ENCODE measurements around the gene RNF39.
"Not testable (repeated sequence)": the region's sequence is repeated elsewhere in the genome, so short reads cannot be mapped to it uniquely, and the experiment has no call there.

Gene RNF39

DNA sequence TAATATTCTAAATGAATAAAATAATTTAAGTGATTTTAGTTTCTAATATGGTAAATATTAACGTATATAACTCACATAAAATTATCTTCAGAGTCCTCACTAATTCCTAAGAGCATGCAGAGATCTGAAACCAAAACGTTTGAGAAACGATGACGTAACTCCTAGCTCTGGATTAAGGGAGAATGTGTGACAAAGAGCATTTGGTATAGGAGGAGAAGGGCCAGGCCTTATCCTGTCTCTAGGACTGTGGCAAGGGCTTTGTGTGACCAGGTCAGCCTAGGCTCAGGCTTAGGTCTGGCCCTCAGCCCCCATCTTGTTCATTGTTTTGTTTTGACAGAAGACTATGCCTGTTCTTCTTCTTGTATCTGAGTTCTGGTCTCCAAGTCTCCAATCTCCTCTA is 33.7 kb downstream of the RNF39 start:
- H3K4me3 ChIP-seq (replicated peaks; ENCODE audit: low read depth, low read length), result no peak overlapping the region
- no peak for DNase-seq (ENCODE audit: low read depth)
- TF ChIP-seq, protein P1, sequence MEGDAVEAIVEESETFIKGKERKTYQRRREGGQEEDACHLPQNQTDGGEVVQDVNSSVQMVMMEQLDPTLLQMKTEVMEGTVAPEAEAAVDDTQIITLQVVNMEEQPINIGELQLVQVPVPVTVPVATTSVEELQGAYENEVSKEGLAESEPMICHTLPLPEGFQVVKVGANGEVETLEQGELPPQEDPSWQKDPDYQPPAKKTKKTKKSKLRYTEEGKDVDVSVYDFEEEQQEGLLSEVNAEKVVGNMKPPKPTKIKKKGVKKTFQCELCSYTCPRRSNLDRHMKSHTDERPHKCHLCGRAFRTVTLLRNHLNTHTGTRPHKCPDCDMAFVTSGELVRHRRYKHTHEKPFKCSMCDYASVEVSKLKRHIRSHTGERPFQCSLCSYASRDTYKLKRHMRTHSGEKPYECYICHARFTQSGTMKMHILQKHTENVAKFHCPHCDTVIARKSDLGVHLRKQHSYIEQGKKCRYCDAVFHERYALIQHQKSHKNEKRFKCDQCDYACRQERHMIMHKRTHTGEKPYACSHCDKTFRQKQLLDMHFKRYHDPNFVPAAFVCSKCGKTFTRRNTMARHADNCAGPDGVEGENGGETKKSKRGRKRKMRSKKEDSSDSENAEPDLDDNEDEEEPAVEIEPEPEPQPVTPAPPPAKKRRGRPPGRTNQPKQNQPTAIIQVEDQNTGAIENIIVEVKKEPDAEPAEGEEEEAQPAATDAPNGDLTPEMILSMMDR (IDR thresholded peaks at IDR 0.05; ENCODE audit: low read length, missing control alignments), result no peak

DNA sequence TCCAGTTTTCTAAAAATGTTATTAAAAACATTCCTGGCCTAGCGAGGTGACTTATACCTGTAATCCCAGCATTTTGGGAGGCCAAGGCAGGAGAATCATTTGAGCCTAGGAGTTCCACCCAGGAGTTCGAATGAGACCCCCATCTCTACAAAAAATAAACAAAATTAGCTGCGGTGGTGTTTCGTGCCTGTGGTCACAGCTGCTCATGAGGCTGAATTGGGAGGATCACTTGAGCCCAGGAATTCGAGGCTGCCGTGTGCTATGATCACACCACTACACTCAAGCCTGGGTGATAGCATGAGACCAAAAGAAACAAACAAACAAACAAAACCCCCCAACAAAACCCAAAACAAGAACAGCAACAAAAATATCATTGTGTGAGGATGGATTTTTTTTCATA is 34.3 kb downstream of the RNF39 start:
- TF ChIP-seq, protein P1 (IDR thresholded peaks at IDR 0.05; ENCODE audit: low read length, missing control alignments), result no peak
- no peak for DNase-seq (ENCODE audit: low read depth)
- H3K4me3 ChIP-seq (replicated peaks; ENCODE audit: low read depth, low read length), result no peak overlapping the region

DNA sequence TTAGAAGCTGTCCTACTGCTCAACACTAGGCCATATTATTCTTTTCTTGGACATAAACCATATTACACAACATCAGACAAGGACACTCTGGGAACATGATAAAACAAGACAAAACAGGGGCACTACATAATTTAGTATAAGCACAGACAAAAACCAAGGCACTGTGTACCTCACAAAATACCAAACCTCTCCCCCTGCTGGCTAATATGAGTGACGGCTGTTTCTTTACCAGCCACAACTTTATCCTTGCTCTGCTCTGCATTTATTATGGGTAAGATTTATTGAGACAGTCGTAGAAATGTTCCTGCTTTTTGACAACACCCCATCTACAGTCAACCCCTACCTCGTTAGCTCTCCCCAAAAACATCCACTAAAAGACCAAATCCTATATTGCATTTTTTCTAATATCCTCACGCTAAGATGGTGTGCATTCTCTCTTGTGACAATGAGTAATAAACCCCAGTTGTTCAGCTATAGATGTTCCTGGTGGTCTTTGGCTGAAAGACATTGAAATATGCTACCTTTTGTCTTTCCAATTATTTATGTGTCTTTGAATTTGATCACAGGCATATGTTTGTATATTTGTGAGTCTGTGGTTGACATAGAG is 38.3 kb downstream of the RNF39 start:
- DNase-seq (ENCODE audit: low read depth), result peak; percentile 48

DNA sequence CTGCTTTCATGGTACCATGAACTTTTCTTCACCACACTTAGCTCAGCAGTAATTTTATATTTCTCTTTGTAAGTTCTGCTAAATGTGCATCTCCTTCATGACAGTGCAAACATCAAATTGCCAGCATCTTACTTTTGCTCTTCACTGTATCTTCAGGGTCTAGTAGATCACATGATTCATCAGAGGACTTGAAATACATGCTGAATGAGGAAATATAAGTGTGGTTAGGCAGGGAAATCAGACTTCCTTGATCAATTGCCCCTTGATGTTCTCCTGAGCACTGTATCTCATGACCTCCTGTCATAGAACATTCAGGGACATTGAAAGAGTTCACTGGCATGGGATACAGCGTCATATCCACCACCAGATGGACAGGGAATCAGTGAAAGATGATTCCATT is 39.8 kb downstream of the RNF39 start:
- TF ChIP-seq, protein P1 (IDR thresholded peaks at IDR 0.05; ENCODE audit: low read length, missing control alignments), result no peak
- no peak for DNase-seq (ENCODE audit: low read depth)
- H3K4me3 ChIP-seq (replicated peaks; ENCODE audit: low read depth, low read length), result no peak overlapping the region

More for the DNA sequence above, 38.3 kb downstream of the RNF39 start:
- TF ChIP-seq, protein P1 (IDR thresholded peaks at IDR 0.05; ENCODE audit: low read length, missing control alignments), result peak; percentile 67
- no peak overlapping the region for H3K4me3 ChIP-seq (replicated peaks; ENCODE audit: low read depth, low read length)

DNA sequence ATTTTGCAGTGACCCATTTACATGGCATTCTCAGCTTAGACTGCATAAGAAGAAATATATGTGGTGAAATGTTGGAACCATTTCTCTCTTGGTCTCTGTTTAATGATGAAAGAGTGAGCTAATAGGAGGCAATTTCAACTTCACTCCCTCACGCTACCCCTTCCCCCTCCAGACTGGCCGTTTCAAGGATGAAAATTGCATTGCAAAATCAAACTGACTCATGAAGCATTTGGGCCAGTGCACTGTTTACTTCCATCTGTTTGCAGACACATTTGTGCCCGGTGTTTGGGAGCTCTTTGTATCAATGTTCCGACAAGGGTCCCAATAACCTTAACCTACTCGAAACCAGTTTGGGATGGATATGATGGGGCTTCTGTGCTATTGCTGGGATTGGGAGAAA is 42.1 kb downstream of the RNF39 start:
- peak; percentile 68 for DNase-seq (ENCODE audit: low read depth)
- not testable (repeated sequence) for H3K4me3 ChIP-seq (replicated peaks; ENCODE audit: low read depth, low read length)

DNA sequence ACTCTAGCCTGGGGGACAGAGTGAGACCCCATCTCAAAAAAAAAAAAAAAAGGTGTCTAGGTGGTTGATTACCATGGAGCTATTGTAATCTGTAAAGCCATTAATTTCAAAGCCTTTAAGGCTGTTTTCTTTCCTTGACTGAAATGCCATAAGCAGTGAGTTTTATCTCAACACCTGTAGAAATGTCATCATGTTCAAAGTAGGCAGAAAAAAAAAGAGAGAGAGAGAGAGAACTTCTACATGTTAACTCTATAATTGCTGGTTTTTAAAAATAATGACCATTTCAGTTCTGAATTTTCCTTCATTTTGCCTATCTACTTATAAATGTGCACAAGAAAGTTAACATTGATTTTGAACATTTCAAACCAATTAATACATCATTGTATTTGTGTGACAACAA is 44.2 kb downstream of the RNF39 start:
- TF ChIP-seq, protein P1 (IDR thresholded peaks at IDR 0.05; ENCODE audit: low read length, missing control alignments), result no peak
- DNase-seq (ENCODE audit: low read depth), result no peak
- no peak overlapping the region for H3K4me3 ChIP-seq (replicated peaks; ENCODE audit: low read depth, low read length)

DNA sequence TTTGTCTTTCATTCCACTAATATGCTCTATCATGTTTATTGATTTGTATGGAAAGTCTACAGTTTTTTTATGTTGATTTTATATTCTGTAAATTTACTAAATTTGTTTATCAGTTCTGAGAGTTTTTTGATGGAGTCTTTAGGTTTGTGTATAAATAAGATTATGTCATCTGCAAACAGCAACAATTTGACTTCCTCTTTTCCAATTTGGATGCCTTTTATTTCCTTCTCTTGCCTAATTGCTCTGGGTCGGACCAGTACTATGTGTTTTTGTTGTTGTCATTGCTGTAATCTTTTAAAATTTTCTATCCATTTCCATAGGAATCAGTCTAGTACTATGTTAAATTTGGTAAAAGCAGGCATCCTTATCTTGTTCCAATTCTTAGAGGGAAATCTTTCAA is 46.0 kb downstream of the RNF39 start:
- TF ChIP-seq, protein P1 (IDR thresholded peaks at IDR 0.05; ENCODE audit: low read length, missing control alignments), result no peak
- H3K4me3 ChIP-seq (replicated peaks; ENCODE audit: low read depth, low read length), result no peak overlapping the region
- DNase-seq (ENCODE audit: low read depth), result no peak

Data from fibroblast of pulmonary artery (primary cell).